ENCODE results near the gene KIF1B.

Gene KIF1B

GRCh38 chr1:10328180-10328963 is 118.0 kb downstream of the KIF1B start:
- DNase-seq, result no peak

GRCh38 chr1:10337436-10337835 is 127.1 kb downstream of the KIF1B start:
- no peak for DNase-seq

GRCh38 chr1:10338047-10338446 is 127.7 kb downstream of the KIF1B start:
- no peak for DNase-seq

GRCh38 chr1:10338611-10339010 is 128.2 kb downstream of the KIF1B start:
- DNase-seq, result no peak

- no peak for DNase-seq
Measured at GRCh38 chr1:10339036-10339567, 128.7 kb downstream of the KIF1B start.

- peak; percentile 23 for DNase-seq
Measured at GRCh38 chr1:10339815-10340214, 129.4 kb downstream of the KIF1B start.

- no peak for DNase-seq
Measured at GRCh38 chr1:10340930-10341590, 130.7 kb downstream of the KIF1B start.

- DNase-seq, result no peak
Measured at GRCh38 chr1:10347109-10347508, 136.7 kb downstream of the KIF1B start.

- DNase-seq, result no peak
Measured at GRCh38 chr1:10353282-10353681, 142.9 kb downstream of the KIF1B start.

- DNase-seq, result no peak
Measured at GRCh38 chr1:10353693-10354092, 143.3 kb downstream of the KIF1B start.

- no peak for DNase-seq
Measured at GRCh38 chr1:10360045-10360444, 149.7 kb downstream of the KIF1B start.

GRCh38 chr1:10361515-10361914 is 151.1 kb downstream of the KIF1B start:
- no peak for DNase-seq

- DNase-seq, result no peak
Measured at GRCh38 chr1:10368194-10368593, 157.8 kb downstream of the KIF1B start.

GRCh38 chr1:10374442-10374860 is 164.1 kb downstream of the KIF1B start:
- DNase-seq, result no peak

- DNase-seq, result peak; percentile 33
Measured at GRCh38 chr1:10377365-10378029, 167.1 kb downstream of the KIF1B start.

GRCh38 chr1:10378081-10378841 is 167.9 kb downstream of the KIF1B start:
- no peak for DNase-seq

GRCh38 chr1:10379101-10379620 is 168.8 kb downstream of the KIF1B start:
- no peak for DNase-seq

GRCh38 chr1:10379676-10380075 is 169.3 kb downstream of the KIF1B start:
- DNase-seq, result no peak

GRCh38 chr1:10380594-10381275 is 170.4 kb downstream of the KIF1B start:
- no peak for DNase-seq

GRCh38 chr1:10383630-10384029 is 173.3 kb downstream of the KIF1B start:
- no peak for DNase-seq

- DNase-seq, result no peak
Measured at GRCh38 chr1:10384219-10384618, 173.8 kb downstream of the KIF1B start.

All from right kidney (tissue), 1 donor.